Cerebellar cortex (tissue), 1 donor: ENCODE measurements around the gene SEMA4C.
"Not testable (repeated sequence)": the region's sequence is repeated elsewhere in the genome, so short reads cannot be mapped to it uniquely, and the experiment has no call there.

Experiments used
- DNase-seq: peaks from one replicate; pipeline ENCODE4 v3.0.0-alpha.2; 2015; ENCODE audit warnings: low spot score

The SEMA4C gene

DNA sequence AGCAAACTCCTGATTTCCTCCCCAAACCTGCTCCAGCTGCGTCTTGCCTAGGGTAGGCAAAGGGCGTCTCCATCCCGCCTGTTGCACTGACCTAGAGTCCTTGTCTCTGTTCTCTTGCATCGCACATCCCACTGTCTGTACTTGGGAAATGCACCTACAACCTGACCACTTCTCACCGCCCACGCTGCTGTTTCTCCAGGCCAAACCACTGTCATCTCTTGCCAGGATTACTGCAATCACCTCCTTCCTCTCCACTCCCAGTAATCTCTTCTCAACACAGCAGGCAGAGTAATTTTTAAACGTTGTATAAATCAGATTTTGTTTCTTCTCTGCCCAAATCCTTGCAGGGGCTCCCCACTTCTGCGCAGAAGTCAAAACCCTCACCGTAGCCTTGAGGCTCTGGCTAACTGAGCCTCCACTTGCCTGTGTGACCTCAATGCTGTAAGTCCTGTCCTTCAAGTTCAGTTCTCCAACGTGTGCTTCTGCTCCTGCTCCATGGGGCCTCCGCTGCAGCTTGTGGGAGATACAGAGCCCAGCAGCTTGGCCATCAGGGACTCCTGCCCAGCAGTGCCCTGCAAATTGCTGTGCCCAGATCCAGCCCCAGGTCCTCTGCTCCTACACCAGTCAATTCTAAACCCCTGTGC is 27.7 kb upstream of the SEMA4C start:
- no peak for DNase-seq

DNA sequence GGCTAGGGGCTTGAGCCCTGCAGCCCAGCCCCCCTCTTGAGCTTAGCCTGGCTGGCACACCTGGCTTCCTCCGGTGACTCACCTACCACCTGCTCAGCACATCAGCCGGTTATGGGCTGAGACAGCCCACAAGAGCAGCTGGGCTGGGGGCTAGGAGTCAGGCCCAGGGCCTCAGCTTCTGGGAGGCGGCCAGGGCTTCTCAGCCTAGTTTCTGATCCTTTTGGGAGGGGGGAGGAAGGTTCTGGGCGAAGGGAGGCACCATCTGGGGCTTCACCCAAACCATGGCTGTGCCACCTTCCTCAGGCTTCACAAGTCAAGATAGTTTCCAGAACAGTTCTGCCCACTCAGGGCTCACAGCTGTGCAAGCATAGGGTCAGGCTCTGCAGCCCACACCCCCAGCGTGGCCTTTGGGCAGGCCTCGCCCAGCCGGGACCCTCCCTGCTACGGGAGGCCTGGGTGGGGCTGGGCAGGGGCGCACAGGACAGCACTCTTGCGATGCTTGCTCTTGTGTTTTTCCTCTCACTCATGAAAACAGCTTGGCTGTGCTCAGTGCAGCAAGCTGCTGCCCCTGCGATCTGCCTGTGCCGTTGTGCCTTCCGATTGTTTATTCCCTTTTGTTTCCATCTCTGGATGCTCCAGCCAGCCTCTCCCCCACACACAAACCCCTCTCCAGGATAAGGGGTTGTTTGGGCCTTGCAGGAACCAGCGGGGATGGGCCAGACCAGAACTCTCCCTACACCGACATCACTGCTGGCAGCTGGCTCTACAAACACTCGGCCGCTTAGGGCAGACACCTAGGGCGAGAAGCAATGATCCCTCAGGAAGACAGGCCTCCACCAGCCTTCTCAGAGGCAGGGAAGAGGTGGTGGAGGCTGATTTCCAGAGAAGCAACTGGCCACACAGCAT is 26.1 kb upstream of the SEMA4C start:
- DNase-seq, result no peak

DNA sequence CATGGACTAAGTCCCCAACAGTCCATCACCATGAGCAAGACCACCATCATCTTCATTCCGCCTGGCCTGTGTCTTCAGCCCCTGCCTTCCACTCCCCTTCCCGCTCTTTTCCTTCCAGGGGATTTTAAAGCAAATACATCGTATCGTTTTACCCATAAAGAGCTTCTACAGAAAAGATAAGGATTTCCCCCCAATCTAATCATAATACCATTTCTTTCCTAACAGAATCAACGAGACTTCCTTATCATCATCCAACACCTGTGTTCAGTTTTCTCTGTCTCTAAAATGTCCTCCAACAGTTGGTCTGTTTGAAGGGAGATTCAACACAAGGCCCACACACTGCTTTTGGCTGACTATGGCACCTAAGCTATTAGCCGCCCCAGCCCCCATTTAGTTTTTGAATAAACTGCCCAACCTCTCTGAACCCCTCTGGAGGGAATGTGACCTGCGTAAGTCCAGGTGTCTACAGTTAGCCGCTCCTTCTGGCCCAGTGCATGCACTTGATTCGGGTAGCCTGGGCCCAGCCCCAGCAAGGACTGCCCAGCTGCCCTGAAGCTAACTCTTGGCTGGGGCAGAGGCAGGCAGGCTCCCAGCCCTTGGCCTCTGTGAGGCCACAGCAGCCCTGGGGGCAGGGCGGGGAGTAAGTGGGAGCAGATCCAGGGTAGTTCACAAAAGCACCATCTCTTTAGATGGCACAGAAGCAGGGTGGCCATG is 25.3 kb upstream of the SEMA4C start:
- DNase-seq, result no peak

DNA sequence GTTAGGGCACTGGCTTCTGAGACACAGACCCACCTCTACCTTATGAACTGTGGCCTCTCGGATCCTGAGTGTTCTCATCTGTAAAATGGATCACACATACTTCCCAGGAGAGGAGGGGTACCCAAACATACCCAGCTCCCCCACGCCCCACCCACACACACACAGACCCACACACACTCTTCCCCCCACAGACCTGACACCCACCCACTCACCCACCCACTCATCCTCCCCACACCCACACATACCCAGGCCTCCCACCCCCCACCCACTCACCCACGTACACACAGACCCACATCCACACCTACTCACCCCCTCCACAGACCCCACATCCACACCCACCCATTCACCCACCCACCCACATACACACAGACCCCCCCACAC is 24.3 kb upstream of the SEMA4C start:
- DNase-seq, result no peak

GRCh38 chr2:96893289-96894150 is 23.6 kb upstream of the SEMA4C start:
- DNase-seq, result no peak

GRCh38 chr2:96891591-96892333 is 21.9 kb upstream of the SEMA4C start:
- DNase-seq, result no peak

DNA sequence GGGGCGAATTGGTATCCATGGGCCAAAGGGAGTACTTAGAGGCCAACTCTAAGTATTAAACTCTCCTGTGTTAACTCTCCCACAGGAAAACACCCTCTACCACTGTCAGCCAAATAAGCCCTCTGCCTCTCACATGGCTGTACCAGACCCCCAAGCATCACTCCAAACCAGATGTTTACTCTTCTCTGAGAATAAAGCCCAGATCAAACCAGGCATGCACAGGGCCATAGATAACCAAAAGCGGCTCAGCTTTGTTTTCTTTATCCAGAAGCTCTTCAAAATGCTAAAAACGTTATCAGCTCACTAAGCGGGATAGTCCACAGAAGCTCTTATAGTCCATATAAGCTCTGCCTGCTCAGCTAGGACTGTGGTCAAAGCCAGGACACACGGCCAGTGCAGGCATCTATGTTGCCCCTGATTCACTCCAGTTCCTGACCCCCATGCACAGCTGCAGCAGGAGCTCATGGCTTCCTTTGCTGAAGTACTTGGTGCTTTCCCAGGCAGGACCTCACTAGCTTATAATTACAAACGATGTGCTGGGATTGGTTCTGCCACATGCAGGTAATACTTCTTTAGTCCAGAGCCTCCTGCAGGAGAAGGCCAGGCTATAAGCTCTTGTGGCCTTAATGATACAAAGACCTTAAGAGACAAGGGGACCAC is 21.0 kb upstream of the SEMA4C start:
- DNase-seq, result no peak

DNA sequence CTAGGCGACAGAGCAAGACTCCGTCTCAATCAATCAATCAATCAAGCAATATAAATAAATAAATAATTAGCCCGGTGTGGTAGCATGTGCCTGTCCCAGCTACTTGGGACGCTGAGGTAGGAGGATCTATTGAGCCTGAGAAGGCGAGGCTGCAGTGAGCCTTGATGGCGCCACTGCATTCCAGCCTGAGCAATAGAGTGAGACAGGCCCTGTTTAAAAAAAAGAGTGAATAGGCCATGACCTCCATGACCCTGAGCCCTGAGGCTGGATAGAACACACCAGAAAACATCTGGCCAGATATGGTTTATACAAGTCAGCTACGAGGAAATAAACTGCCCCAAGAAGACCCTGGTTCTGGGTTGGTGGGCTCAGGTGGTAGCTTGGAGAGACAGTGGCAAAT is 20.4 kb upstream of the SEMA4C start:
- no peak for DNase-seq

DNA sequence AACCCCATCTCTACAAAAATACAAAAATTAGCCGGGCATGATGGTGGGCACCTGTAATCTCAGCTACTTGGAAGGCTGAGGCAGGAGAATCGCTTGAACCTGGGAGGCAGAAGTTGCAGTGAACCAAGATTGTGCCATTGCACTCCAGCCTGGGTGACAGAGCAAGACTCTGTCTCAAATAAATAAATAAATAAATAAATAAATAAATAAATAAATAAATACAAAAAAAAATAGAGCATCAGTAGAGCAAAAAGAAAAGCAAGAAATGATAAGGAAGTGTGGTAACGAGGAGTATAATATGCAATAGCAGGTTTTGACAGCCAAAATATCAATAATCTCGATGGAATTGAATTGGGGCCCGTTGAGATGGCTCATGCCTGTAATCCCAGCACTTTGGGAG is 19.6 kb upstream of the SEMA4C start:
- DNase-seq, result not testable (repeated sequence)

- no peak for DNase-seq
These were observed 18.5 kb upstream of the SEMA4C start for GRCh38 chr2:96888072-96889011.

DNA sequence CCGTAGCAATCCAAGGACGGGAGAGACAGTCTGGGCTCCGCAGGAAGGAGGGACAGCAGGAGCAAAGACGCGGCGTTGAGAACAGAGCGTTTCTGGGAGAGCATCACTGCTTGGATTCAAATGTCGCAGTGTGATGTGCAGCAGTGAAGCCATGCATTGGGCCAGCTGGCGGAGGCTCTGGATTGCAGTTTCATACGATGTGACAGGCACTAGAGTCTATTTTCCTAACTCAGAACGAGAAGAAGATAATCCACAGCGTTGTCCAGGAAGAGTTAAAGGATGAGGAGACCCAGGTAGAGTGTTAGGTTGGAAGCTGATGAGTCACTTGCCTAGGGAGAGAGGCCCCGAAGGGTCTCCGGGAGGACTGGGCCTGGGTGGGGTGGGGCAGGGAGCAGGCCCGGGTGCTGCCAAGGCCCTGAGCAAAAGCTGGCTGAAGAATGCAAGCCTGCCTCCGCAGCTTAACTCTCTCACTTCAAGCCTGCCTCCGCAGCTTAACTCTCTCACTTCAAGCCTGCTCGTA is 17.7 kb upstream of the SEMA4C start:
- DNase-seq, result peak; percentile 82

DNA sequence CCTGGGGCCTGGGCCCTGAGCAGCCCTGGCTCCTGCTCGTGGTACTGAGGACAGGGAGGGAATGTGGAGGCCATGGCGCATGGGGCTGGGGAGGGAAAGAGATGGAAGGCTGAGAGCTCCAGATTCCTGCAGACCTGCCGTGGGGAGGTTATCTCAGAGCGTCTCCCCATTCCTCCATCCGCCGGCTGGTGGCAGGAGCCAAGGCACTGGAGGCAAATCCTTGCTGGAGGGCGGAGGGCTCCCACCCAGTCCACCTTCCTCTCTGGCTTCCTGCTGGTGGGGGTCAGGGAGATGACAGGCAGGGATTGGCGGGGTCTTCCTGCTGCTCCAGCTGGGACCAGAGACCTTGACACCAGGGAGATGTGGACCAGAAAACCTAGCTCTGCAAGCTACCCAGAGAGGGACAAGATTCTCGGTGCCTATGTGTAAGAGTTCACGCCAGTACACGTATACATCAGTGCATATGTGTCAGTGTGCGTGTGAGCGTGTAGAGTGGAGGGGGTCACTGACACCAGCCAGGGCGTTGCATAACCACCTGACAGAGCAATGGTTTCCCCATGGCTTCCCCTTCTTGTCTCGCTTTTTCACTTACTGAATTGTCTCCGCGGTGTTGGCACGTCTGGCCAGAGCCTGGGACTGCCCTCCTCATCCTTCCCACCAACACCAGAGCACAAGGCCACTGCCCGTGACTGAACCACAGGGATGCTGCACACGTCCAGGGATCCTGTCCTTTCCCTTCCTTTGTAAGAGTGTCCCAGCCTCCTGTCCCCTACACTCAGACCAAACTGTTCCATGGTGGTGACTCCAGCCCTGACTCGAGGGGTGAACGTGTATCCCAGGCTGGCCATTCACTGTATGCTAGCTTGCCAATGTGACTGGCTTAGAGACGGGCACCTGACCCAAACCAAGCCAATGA is 15.8 kb upstream of the SEMA4C start:
- DNase-seq, result no peak

- DNase-seq, result no peak
These were observed 14.6 kb upstream of the SEMA4C start for GRCh38 chr2:96884299-96885094.

DNA sequence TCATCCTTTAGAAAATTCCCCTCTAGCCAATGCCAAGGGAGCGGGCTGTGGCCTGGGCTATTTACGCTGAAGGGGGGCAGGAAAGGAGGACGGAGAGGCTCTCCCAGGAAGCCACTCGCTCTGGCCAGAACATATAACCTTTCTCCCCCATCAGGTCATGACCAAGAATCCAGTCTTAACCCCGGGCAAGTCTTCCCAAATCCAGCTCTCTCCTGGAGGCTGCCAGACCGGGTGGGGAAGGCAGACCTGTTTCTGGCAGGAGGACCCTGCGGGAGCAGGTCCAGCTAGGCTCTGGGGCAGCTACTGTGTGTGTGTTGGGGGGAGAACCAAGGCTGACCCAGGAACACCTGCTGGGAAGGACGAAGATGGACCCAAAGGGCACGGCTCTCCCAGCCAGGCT is 13.4 kb upstream of the SEMA4C start:
- DNase-seq, result no peak

- no peak for DNase-seq
These were observed 13.0 kb upstream of the SEMA4C start for GRCh38 chr2:96882906-96883305.

DNA sequence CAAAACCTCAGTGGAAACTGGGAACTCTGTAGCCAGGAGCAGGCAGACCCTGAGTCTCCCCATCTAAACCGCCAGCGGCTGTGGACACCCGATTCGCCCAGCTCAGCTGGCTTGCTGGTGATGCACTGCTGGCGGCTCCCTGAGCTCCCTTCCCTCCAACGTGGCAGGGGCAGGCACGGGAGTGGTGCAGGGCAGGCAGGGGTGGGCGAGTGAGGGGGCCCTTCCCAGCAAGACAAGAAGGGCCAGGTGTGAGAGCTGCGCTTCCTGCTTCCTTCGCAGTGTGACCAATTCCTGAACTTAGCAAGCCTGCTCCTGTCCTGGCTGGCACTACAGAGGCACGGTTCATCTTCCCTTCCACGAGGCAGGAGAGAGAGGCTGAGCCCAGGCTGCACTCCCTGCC is 12.3 kb upstream of the SEMA4C start:
- DNase-seq, result no peak
